Natural killer cell (primary cell): ENCODE results near the gene GNG2. TPM values are rescaled to one million over a fixed set of nuclear protein-coding genes. Genes with fewer than 3 reads are reported as not detected.
A peak's percentile ranks its signal among the peaks of the same experiment; 100 is the strongest.

Source experiments
- ATAC-seq, 3 donors: fragments of 150-1000 bp in 2 of 3; fragments of 200-7000 bp in 1 of 3; cut with Tn5 transposase; 1 replicate in 1 of 3; 2 replicates in 2 of 3; pipeline ENCODE4 v1.10.0; 2021; ENCODE audit warnings: mild to moderate bottlenecking in 2 of 3, moderate library complexity in 2 of 3
- DNase-seq, 2 donors: peaks; one replicate each; pipeline versions ENCODE4 v3.0.0 to v3.0.0-alpha.2; 2013 to 2021; ENCODE audit warnings: mixed read lengths in 1 of 2
- H3K27ac ChIP-seq: one replicate; pipeline ENCODE4 v1.5.1; 2013; ENCODE audit warnings: mild to moderate bottlenecking, low read length
- H3K27me3 ChIP-seq: one replicate; pipeline ENCODE4 v1.6.1; 2013; ENCODE audit warnings: low read length; ENCODE audit not compliant: control insufficient read depth, insufficient read depth
- H3K36me3 ChIP-seq: one replicate; pipeline ENCODE4 v1.6.1; 2013; ENCODE audit warnings: low read length; ENCODE audit not compliant: control insufficient read depth, insufficient read depth
- H3K4me1 ChIP-seq: one replicate; pipeline ENCODE4 v1.6.1; 2013; ENCODE audit warnings: low read length; ENCODE audit not compliant: control insufficient read depth, insufficient read depth
- H3K4me3 ChIP-seq: one replicate; pipeline ENCODE4 v1.5.1; 2013; ENCODE audit warnings: low read length
- H3K9me3 ChIP-seq: one replicate; pipeline ENCODE4 v1.6.1; 2013; ENCODE audit warnings: low read length; ENCODE audit not compliant: control insufficient read depth, insufficient read depth
- H3K27ac Mint-ChIP-seq, 2 donors: one replicate each; pipeline ENCODE4 v1.8.0; 2022; ENCODE audit warnings: mild to moderate bottlenecking in 2 of 2, mixed read lengths in 2 of 2, moderate library complexity in 1 of 2
- H3K27me3 Mint-ChIP-seq, 2 donors: one replicate each; pipeline ENCODE4 v1.8.0; 2022; ENCODE audit warnings: low read depth in 2 of 2, mixed read lengths in 2 of 2
- H3K36me3 Mint-ChIP-seq: one replicate; pipeline ENCODE4 v1.8.0; 2022; ENCODE audit warnings: mixed read lengths
- H3K4me1 Mint-ChIP-seq, 2 donors: one replicate each; pipeline ENCODE4 v1.8.0; 2022; ENCODE audit warnings: mixed read lengths in 2 of 2
- H3K4me3 Mint-ChIP-seq: one replicate; pipeline ENCODE4 v1.8.0; 2022; ENCODE audit warnings: mild to moderate bottlenecking, moderate library complexity, mixed read lengths
- H3K9me3 Mint-ChIP-seq, 2 donors: one replicate each; pipeline ENCODE4 v1.8.0; 2022; ENCODE audit warnings: mixed read lengths in 2 of 2
- CTCF ChIP-seq: fragments of 200-600 bp; IDR thresholded peaks from one replicate; pipeline ENCODE4 v1.8.0; 2022; ENCODE audit warnings: antibody characterized with exemption
- WGBS: methylation state at CpG from one replicate; pipeline ENCODE4 v1.1.7; 2013; ENCODE audit warnings: missing lambda C conversion rate; ENCODE audit not compliant: insufficient coverage; 5-methylcytosine and 5-hydroxymethylcytosine counted together
- intact Hi-C: fragments of 100-400 bp; cut with micrococcal nuclease; formaldehyde crosslinking; loops from one replicate; pipeline ENCODE4 v1.14.2; 2022
- total RNA-seq, 4 donors: library from RNA; stranded (reverse); fragments of 120-200 nt in 1 of 4; gene quantifications; one replicate each; pipeline versions ENCODE4 v1.2.3 to v1.2.4, GENCODE V29; 2013 to 2022

Gene GNG2
- total RNA-seq, 3 donors from 2014 or later (not counting 1 experiment from before 2014, with no cell fraction given): 552 to 653 (median 582) TPM

DNA sequence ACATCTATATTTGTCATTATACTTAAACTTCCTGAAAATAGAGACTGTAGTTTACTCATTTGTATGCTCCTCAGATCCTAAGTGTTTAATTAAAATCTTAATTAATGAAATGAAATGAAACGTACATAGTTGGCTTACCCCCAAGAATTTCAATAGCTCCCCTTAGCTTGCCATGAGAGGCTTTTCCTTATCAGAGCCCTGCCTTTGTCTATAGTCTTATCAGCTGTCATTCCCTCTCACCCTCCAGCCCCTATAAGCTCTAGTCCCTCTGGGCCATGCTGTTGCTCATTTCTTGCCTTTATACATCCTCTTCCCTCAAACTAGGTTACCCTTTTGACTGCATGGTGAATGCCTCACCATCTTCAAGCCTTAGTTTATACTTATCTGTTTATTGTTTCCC is 127.8 kb downstream of the GNG2 start:
- 100% methylated on average over 1 of the region's 1 CpG for WGBS
- DNase-seq (no peak), ATAC-seq (no peak)
- H3K9me3 Mint-ChIP-seq: no peaks in the 10 kb centered on the region
- H3K36me3 Mint-ChIP-seq: no peaks in the 10 kb centered on the region
- Histone ChIP-seq H3K9me3 (no peaks in the 10 kb centered on the region), H3K36me3 (peaks cover 17% of the 10 kb centered on the region), H3K4me1 (peaks cover 7% of the 10 kb centered on the region), H3K27ac (peak overlapping the region; percentile 58), H3K27me3 (no peaks in the 10 kb centered on the region), H3K4me3 (no peak overlapping the region)
- H3K4me3 Mint-ChIP-seq: no peak overlapping the region
- no peak for TF ChIP-seq CTCF
- intact Hi-C loops: loop anchor here (10.0 kb wide), 1 partner anchor 333 kb away; the partner anchor contains the start of gene FRMD6
- peak overlapping the region; percentile 90 to 91 for H3K27ac Mint-ChIP-seq
- peaks cover 15% of the 10 kb centered on the region in 2 donors for H3K4me1 Mint-ChIP-seq
- no peaks in the 10 kb centered on the region for H3K27me3 Mint-ChIP-seq

GRCh38 chr14:51989293-51990234 is 129.2 kb downstream of the GNG2 start, which contains the start of gene RTRAF:
RTRAF (plus strand) TSS chr14:51989546; CDS start chr14:51989640, 94 bp downstream.
- intact Hi-C loops: loop anchor here (2.0 to 10.0 kb wide), 2 partner anchors 279 to 335 kb away; partner anchors contain the start of gene FRMD6

DNA sequence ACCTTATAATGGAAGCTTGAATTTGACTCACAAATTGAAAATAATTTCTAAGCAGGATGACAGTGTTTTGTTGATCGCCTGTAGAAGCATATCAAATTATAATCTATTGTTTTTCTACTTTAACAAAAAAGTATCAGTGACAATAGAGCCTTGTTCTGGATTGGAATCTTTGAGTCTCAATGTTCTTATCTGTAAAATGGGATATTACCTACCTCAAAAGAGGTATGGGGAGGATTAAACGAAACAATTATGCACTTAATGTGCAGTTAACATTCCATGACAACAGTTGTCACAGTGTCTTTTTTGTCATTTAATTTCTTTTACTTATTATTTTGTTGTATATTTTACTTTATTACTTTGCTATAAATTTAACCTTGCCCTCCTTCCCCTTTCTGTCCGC is 130.1 kb downstream of the GNG2 start:
- no peaks in the 10 kb centered on the region for H3K36me3 Mint-ChIP-seq
- H3K9me3 ChIP-seq: no peaks in the 10 kb centered on the region
- no peaks in the 10 kb centered on the region for H3K9me3 Mint-ChIP-seq
- H3K27me3 Mint-ChIP-seq: no peaks in the 10 kb centered on the region
- ATAC-seq (no peak), DNase-seq (no peak)
- peaks cover 7% of the 10 kb centered on the region for H3K4me1 ChIP-seq
- H3K27ac Mint-ChIP-seq: peak overlapping the region; percentile 90 to 91
- no peaks in the 10 kb centered on the region for H3K27me3 ChIP-seq
- TF ChIP-seq CTCF: no peak
- peaks cover 40% of the 10 kb centered on the region for H3K36me3 ChIP-seq
- 100% methylated on average over 1 of the region's 3 CpGs for WGBS
- intact Hi-C loops: loop anchor here (2.0 kb wide), 1 partner anchor 278 kb away; no protein-coding TSS in a partner anchor
- H3K4me1 Mint-ChIP-seq: peaks cover 15% of the 10 kb centered on the region in 2 donors
- peak overlapping the region; percentile 93 for H3K4me3 Mint-ChIP-seq
- no peak overlapping the region for H3K4me3 ChIP-seq
- no peak overlapping the region for H3K27ac ChIP-seq

More at GRCh38 chr14:51989293-51990234, 129.2 kb downstream of the GNG2 start, which contains the start of gene RTRAF:
- DNase-seq (peak; percentile 91 to 97), ATAC-seq (peak; percentile 97 to 98 (median 98))
- Histone ChIP-seq H3K27me3 (no peaks in the 10 kb centered on the region), H3K36me3 (peaks cover 31% of the 10 kb centered on the region), H3K9me3 (no peaks in the 10 kb centered on the region), H3K4me1 (peaks cover 7% of the 10 kb centered on the region), H3K4me3 (peak within 1 kb of the TSS; percentile 58), H3K27ac (peak within 1 kb of the TSS; percentile 83)
- Mint-ChIP-seq H3K27ac (peak within 1 kb of the TSS; percentile 90 to 91), H3K4me3 (peak within 1 kb of the TSS; percentile 93), H3K4me1 (peaks cover 15% of the 10 kb centered on the region in 2 donors), H3K9me3 (no peaks in the 10 kb centered on the region), H3K36me3 (no peaks in the 10 kb centered on the region), H3K27me3 (no peaks in the 10 kb centered on the region)
- whole genome bisulfite sequencing: under 1% methylated on average over 72 of the region's 72 CpGs
- TF ChIP-seq CTCF: no peak
